HepG2 (cell line): ENCODE results near the gene AFAP1. TPM values are rescaled to one million over a fixed set of nuclear protein-coding genes. Genes with fewer than 3 reads are reported as not detected.

ENCODE experiments used
- ATAC-seq: fragments of 200-7000 bp; cut with Tn5 transposase; 3 replicates; pipeline ENCODE4 v1.9.1; 2020; ENCODE audit warnings: mild to moderate bottlenecking, moderate library complexity
- BruUV-seq: library from RNA; stranded (reverse); fragments of 400-500 nt; replicated peaks from 2 replicates; lab custom pipeline; 2021; lab: Mats Ljungman, UMichigan
- CTCF ChIA-PET: fragments of 300-600 bp; formaldehyde crosslinking; extraction: SDS; loops from one replicate; lab custom pipeline; 2021; ENCODE audit warnings: low total read pairs, inconsistent platforms, low intra/inter-chr PET ratio; lab: Yijun Ruan, JAX
- POLR2A ChIA-PET: fragments of 350-600 bp; sonication (Branson Sonifier 250); formaldehyde crosslinking; loops from one replicate; lab custom pipeline; 2020; ENCODE audit warnings: antibody characterized with exemption, inconsistent platforms; lab: Yijun Ruan, JAX
- DNase-seq: peaks from one replicate; pipeline ENCODE4 v3.0.0-alpha.2; 2015; ENCODE audit warnings: low spot score
- FAIRE-seq: peaks from 3 replicates; lab custom pipeline; 2011; peaks lifted over from hg19 to GRCh38; lab: Jason Lieb, UNC
- H2AFZ ChIP-seq: one replicate; pipeline ENCODE4 v1.6.1; 2011; ENCODE audit warnings: low read length, inconsistent platforms
- H3K27ac ChIP-seq: fragments of 300-600 bp; 3 replicates; pipeline ENCODE4 v1.8.0; 2011; ENCODE audit warnings: mixed run types, mild to moderate bottlenecking, mixed read lengths, low read length, inconsistent platforms; ENCODE audit not compliant: insufficient read depth; ENCODE audit errors: extremely low read length
- H3K27me3 ChIP-seq, 2 experiments: fragments of 200-600 bp in 1 of 2; 2 replicates in 1 of 2; 3 replicates in 1 of 2; pipeline versions ENCODE4 v1.6.0 to v1.8.0; 2011; ENCODE audit warnings: low read length in 2 of 2, mild to moderate bottlenecking in 2 of 2, moderate library complexity in 2 of 2, inconsistent platforms in 1 of 2; ENCODE audit not compliant: insufficient read depth in 2 of 2, control insufficient read depth in 1 of 2
- H3K36me3 ChIP-seq, 2 experiments: fragments of 200-600 bp in 1 of 2; replicated peaks in 1 of 2; 2 replicates in 1 of 2; 3 replicates in 1 of 2; pipeline versions ENCODE4 v1.5.1 to v1.8.0; 2011; ENCODE audit warnings: low read length in 2 of 2, inconsistent platforms in 1 of 2; ENCODE audit not compliant: insufficient read depth in 2 of 2, control insufficient read depth in 1 of 2
- H3K4me1 ChIP-seq: 2 replicates; pipeline ENCODE4 v1.5.1; 2012; ENCODE audit warnings: low read length, inconsistent platforms; ENCODE audit not compliant: insufficient read depth
- H3K4me2 ChIP-seq: 2 replicates; pipeline ENCODE4 v1.6.0; 2011; ENCODE audit warnings: low read depth, low read length, inconsistent platforms
- H3K4me3 ChIP-seq, 3 experiments: fragments of 200-600 bp in 1 of 3; sonication (generic), shearing (Covaris generic) in 1 of 3; replicated peaks in 1 of 3; 2 replicates each; pipeline ENCODE4 v1.5.1; 2011 to 2016; ENCODE audit warnings: low read length in 3 of 3, inconsistent platforms in 2 of 3, low read depth in 2 of 3, mild to moderate bottlenecking in 2 of 3, control low read depth in 1 of 3, mixed read lengths in 1 of 3; ENCODE audit not compliant: insufficient read depth in 1 of 3
- H3K79me2 ChIP-seq: one replicate; pipeline ENCODE4 v1.6.1; 2011; ENCODE audit warnings: low read length, inconsistent platforms; ENCODE audit not compliant: insufficient read depth
- H3K9ac ChIP-seq: 2 replicates; pipeline ENCODE4 v1.6.0; 2011; ENCODE audit warnings: mild to moderate bottlenecking, low read depth, low read length, inconsistent platforms; ENCODE audit not compliant: insufficient read depth
- H3K9me3 ChIP-seq: 2 replicates; pipeline ENCODE4 v1.5.1; 2012; ENCODE audit warnings: mild to moderate bottlenecking, low read length
- H4K20me1 ChIP-seq: 2 replicates; pipeline ENCODE4 v1.6.0; 2011; ENCODE audit warnings: inconsistent platforms, mild to moderate bottlenecking, low read length, moderate library complexity; ENCODE audit not compliant: insufficient read depth
- FOXA3 ChIP-seq: IDR thresholded peaks from 2 replicates; pipeline ENCODE4 v1.6.1; 2016; ENCODE audit warnings: missing genetic modification reagents, missing compliant biosample characterization
- FOXM1 ChIP-seq: sonication (generic); formaldehyde crosslinking; IDR thresholded peaks from 2 replicates; pipeline ENCODE4 v1.5.0; 2020; ENCODE audit warnings: missing genetic modification reagents
- MED1 ChIP-seq: sonication (generic); formaldehyde crosslinking; IDR thresholded peaks from 2 replicates; pipeline ENCODE4 v1.4.0; 2020; ENCODE audit warnings: missing genetic modification reagents
- PITX1 ChIP-seq: sonication (generic); formaldehyde crosslinking; IDR thresholded peaks from 2 replicates; pipeline ENCODE4 v1.5.1; 2020; ENCODE audit warnings: mild to moderate bottlenecking, missing genetic modification reagents
- POLR2G ChIP-seq: fragments of 200-400 bp; formaldehyde crosslinking; IDR thresholded peaks from 2 replicates; pipeline ENCODE4 v1.6.1; 2018; ENCODE audit warnings: mild to moderate bottlenecking, low read depth, low read length, moderate library complexity
- ZNF331 ChIP-seq: sonication (generic); formaldehyde crosslinking; IDR thresholded peaks from 2 replicates; pipeline ENCODE4 v1.4.0; 2020; ENCODE audit warnings: missing genetic modification reagents
- ZNF781 ChIP-seq: sonication (generic); formaldehyde crosslinking; IDR thresholded peaks from 2 replicates; pipeline ENCODE4 v1.5.1; 2020; ENCODE audit warnings: borderline replicate concordance, mild to moderate bottlenecking, missing genetic modification reagents; ENCODE audit errors: not compliant biosample characterization
- ZNF878 ChIP-seq: sonication (generic); formaldehyde crosslinking; IDR thresholded peaks from 2 replicates; pipeline ENCODE4 v1.8.1; 2023; ENCODE audit warnings: mild to moderate bottlenecking, missing genetic modification reagents, moderate library complexity
- WGBS: methylation state at CpG from one replicate; pipeline ENCODE4 v1.1.6; 2017; ENCODE audit warnings: low lambda C conversion rate; 5-methylcytosine and 5-hydroxymethylcytosine counted together
- in situ Hi-C: cut with HindIII; loops from 2 replicates; pipeline ENCODE4 v1.10.0; 2017; ENCODE audit warnings: low pct_unique_long_range_greater_than_20kb; ENCODE audit not compliant: extremely low pct_ligation_motif_present
- intact Hi-C: fragments of 100-400 bp; cut with micrococcal nuclease; formaldehyde crosslinking; loops from one replicate; pipeline ENCODE4 v1.10.0; 2022; ENCODE audit not compliant: unreplicated experiment
- polyA plus RNA-seq, 8 experiments: library from polyadenylated mRNA; depleted of rRNA in 3 of 8; stranded (reverse) in 7 of 8; unstranded in 1 of 8; fragments of >200 nt; fragmentation: Illumina TruSeq in 4 of 8; extraction: Trizol in 4 of 8; gene quantifications; 2 replicates each; pipeline versions ENCODE4 v1.2.1 to v1.2.3, GENCODE V29; 2011 to 2016; ENCODE audit warnings: low read depth in 4 of 8, missing spikeins in 1 of 8, mixed read lengths in 1 of 8; ENCODE audit not compliant: insufficient read depth in 1 of 8
- total RNA-seq, 5 experiments: library from RNA; depleted of rRNA; stranded (reverse); fragments of >200 nt; fragmentation: Illumina TruSeq; extraction: Trizol; gene quantifications; 2 replicates each; pipeline ENCODE4 v1.2.3, GENCODE V29; 2016; ENCODE audit warnings: low read depth in 1 of 5
- TF ChIP-seq, protein P1 (sequence below): sonication (generic); formaldehyde crosslinking; IDR thresholded peaks from 2 replicates; pipeline ENCODE4 v1.5.1; 2020; ENCODE audit warnings: mild to moderate bottlenecking, missing genetic modification reagents, borderline replicate concordance
- TF ChIP-seq, protein P2 (sequence below): sonication (generic); formaldehyde crosslinking; IDR thresholded peaks from 2 replicates; pipeline ENCODE4 v1.4.0; 2020; ENCODE audit warnings: mild to moderate bottlenecking, missing genetic modification reagents

The AFAP1 gene
- total and polyA plus RNA-seq, 2 of the 13 experiments (the other 11 are each of a cell fraction or from before 2014, with no cell fraction given) = 2.5 TPM

- in situ Hi-C loops (no loop called here), intact Hi-C loops (no loop called here)
- peaks cover 60% of the 10 kb centered on the region for H3K4me1 ChIP-seq
- 97% methylated on average over 8 of the region's 8 CpGs for WGBS
- no peaks in the 10 kb centered on the region for H4K20me1 ChIP-seq
- no peak for DNase-seq
- no peaks in the 10 kb centered on the region for H3K79me2 ChIP-seq
- FAIRE-seq = no peak
- no peak overlapping the region for H3K4me2 ChIP-seq
- no peak overlapping the region for H2AFZ ChIP-seq
- BruUV-seq = no TSS peak
- no peaks in the 10 kb centered on the region for H3K27me3 ChIP-seq
- no peak for ATAC-seq
- H3K9ac ChIP-seq = no peak overlapping the region
- ChIA-PET CTCF (no interaction called here), POLR2A (no interaction called here)
- H3K9me3 ChIP-seq = no peaks in the 10 kb centered on the region
- no peaks in the 10 kb centered on the region; a peak in 1 of 5 replicates for H3K36me3 ChIP-seq
- no peak overlapping the region for H3K4me3 ChIP-seq
- H3K27ac ChIP-seq = no peak overlapping the region
- TF ChIP-seq FOXA3 (CRISPR knock-in tag) = no peak
- TF ChIP-seq ZNF331 (CRISPR knock-in tag) = no peak
- TF ChIP-seq PITX1 (CRISPR knock-in tag) = no peak
- no peak for TF ChIP-seq POLR2G
- TF ChIP-seq ZNF781 (CRISPR knock-in tag) = no peak
- TF ChIP-seq, protein P1, sequence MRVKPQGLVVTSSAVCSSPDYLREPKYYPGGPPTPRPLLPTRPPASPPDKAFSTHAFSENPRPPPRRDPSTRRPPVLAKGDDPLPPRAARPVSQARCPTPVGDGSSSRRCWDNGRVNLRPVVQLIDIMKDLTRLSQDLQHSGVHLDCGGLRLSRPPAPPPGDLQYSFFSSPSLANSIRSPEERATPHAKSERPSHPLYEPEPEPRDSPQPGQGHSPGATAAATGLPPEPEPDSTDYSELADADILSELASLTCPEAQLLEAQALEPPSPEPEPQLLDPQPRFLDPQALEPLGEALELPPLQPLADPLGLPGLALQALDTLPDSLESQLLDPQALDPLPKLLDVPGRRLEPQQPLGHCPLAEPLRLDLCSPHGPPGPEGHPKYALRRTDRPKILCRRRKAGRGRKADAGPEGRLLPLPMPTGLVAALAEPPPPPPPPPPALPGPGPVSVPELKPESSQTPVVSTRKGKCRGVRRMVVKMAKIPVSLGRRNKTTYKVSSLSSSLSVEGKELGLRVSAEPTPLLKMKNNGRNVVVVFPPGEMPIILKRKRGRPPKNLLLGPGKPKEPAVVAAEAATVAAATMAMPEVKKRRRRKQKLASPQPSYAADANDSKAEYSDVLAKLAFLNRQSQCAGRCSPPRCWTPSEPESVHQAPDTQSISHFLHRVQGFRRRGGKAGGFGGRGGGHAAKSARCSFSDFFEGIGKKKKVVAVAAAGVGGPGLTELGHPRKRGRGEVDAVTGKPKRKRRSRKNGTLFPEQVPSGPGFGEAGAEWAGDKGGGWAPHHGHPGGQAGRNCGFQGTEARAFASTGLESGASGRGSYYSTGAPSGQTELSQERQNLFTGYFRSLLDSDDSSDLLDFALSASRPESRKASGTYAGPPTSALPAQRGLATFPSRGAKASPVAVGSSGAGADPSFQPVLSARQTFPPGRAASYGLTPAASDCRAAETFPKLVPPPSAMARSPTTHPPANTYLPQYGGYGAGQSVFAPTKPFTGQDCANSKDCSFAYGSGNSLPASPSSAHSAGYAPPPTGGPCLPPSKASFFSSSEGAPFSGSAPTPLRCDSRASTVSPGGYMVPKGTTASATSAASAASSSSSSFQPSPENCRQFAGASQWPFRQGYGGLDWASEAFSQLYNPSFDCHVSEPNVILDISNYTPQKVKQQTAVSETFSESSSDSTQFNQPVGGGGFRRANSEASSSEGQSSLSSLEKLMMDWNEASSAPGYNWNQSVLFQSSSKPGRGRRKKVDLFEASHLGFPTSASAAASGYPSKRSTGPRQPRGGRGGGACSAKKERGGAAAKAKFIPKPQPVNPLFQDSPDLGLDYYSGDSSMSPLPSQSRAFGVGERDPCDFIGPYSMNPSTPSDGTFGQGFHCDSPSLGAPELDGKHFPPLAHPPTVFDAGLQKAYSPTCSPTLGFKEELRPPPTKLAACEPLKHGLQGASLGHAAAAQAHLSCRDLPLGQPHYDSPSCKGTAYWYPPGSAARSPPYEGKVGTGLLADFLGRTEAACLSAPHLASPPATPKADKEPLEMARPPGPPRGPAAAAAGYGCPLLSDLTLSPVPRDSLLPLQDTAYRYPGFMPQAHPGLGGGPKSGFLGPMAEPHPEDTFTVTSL (CRISPR knock-in tag) = no peak
- TF ChIP-seq, protein P2, sequence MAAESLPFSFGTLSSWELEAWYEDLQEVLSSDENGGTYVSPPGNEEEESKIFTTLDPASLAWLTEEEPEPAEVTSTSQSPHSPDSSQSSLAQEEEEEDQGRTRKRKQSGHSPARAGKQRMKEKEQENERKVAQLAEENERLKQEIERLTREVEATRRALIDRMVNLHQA = no peak
- no peak for TF ChIP-seq ZNF878 (CRISPR knock-in tag)
- no peak for TF ChIP-seq MED1
- no peak for TF ChIP-seq FOXM1 (CRISPR knock-in tag)
Measured at GRCh38 chr4:7808181-7808580, 131.5 kb downstream of the AFAP1 start.
